GM12891 (cell line): ENCODE data around the gene UVSSA.

Experiments
- POLR2A ChIP-seq: IDR thresholded peaks from 2 replicates; pipeline ENCODE4 v1.6.1; 2011; ENCODE audit warnings: low read depth, low read length, control low read depth
- TAF1 ChIP-seq: IDR thresholded peaks from 2 replicates; pipeline ENCODE4 v1.6.1; 2011; ENCODE audit warnings: low read depth, low read length, control low read depth

DNA sequence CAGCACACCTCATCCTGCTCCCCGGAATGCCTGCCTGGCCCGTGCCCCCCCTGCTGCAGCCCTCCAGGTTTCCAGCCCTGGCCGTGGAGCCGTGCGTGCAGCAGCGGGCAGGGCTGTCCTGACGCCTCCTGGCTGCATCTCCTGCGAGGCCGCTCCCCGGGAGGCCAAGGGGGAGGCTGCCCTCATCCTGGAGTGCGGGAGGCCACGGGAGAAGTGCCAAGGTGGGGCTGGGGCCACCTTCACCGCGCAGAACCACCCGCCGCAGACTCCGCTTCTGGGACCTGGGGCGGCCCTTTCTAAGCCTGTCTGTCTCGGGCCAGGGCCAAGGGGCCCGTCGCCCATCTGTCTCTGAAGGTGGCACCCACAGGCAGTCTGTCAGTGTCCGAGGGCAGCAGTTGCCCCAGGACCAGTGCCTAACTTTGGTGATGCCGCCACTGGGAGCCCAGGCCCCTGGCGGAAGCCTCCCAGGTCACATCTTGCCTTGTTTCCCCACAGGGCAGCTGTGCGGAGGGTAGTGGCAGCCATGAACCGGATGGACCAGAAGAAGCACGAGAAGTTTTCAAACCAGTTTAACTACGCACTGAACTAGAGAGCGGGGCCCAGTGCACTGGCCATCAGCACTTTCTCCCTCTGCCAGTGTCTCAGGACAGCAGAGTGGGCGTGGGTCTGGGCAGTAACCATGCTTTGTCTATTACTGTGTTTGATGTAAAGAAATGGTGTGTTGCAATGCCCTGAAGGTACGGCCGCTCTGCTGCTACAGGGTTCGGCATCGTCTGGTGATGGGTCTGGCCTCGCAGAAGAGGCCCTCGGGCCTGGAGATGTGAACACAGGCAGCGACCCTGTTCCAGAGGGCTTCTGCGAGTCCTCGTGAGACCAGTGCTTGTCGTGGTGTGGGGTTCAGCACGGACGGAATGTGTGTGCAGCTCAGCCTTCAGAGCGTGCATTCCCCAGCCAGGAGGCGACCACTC, 38.6 kb downstream of the UVSSA start:
- no peak for TF ChIP-seq POLR2A
- TF ChIP-seq TAF1, result no peak
